ENCODE data around the gene CHD5.
"Not testable (repeated sequence)": the region's sequence is repeated elsewhere in the genome, so short reads cannot be mapped to it uniquely, and the experiment has no call there.

CHD5 gene

GRCh38 chr1:6070450-6070974 lies 109.6 kb downstream of the CHD5 start:
- peaks cover 5% of the 10 kb centered on the region for H3K4me1 Mint-ChIP-seq (ENCODE audit: low read depth)

DNA sequence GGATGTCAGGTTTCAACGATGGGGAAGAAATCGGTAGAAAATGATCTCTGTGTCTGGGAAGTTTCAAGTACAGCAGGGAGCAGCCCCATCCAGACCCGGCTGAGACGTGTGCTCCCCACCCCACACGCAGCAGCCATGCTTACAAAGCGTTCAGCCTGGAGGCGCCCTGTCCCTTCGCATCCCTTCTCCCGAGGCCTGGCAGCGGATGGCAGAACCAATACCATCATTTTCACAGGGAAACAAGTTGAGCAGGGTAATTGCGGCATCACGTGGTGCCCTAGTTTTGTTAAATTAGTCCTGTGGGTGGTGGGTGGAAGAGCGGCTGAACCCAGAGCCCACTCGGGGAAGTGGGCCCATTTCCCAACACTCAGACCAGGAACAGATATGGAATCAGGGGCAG lies 110.5 kb downstream of the CHD5 start:
- Mint-ChIP-seq H3K27me3 (no peaks in the 10 kb centered on the region), H3K9me3 (ENCODE audit: low read depth) (no peaks in the 10 kb centered on the region), H3K27ac (no peak overlapping the region), H3K4me1 (ENCODE audit: low read depth) (peaks cover 5% of the 10 kb centered on the region), H3K4me3 (no peak overlapping the region), H3K36me3 (no peaks in the 10 kb centered on the region)

More at GRCh38 chr1:6070450-6070974, 109.6 kb downstream of the CHD5 start:
- Mint-ChIP-seq H3K27me3 (no peaks in the 10 kb centered on the region), H3K9me3 (ENCODE audit: low read depth) (no peaks in the 10 kb centered on the region), H3K36me3 (no peaks in the 10 kb centered on the region), H3K27ac (no peak overlapping the region), H3K4me3 (no peak overlapping the region)

DNA sequence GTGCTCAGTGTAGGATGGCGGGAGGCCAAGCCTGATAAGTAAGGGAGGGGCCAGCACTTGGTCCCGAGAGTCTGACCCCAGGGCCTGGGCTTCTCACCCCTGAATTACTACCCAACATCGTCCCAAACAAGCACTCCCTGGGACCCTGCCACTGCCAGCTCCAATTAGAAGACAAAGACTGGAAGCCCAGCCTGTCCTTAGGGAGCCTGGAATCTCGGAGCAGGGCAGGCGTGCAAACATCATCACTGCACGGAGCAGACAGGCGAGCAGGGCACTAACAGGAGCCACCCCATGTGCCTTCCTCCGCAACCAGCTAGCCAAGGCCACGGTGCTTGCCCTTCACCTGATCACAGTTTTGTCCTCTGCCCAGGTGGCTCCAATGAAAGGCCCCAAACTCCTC lies 111.2 kb downstream of the CHD5 start:
- Mint-ChIP-seq H3K27me3 (no peaks in the 10 kb centered on the region), H3K4me3 (no peak overlapping the region), H3K36me3 (no peaks in the 10 kb centered on the region), H3K27ac (no peak overlapping the region), H3K4me1 (ENCODE audit: low read depth) (peaks cover 5% of the 10 kb centered on the region), H3K9me3 (ENCODE audit: low read depth) (no peaks in the 10 kb centered on the region)

DNA sequence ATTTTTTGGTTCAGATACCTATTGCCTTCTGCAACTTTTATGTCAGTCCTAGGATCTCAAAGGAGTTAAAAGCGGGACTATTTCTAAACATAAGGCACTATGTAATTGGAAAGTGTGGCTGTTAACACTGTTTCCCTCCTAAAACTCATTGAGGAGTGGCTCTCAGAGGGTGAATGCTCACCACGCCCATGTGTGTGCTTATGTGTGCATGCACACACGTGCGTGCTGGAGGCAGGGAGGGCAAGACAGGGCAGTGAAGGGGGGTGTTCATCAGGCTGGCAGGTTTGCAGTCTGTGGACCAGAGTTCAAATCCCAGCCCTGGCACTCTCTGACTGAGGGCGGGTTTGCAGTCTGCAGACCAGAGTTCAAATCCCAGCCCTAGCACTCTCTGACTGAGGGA lies 112.0 kb downstream of the CHD5 start:
- Mint-ChIP-seq H3K4me3 (no peak overlapping the region), H3K36me3 (no peaks in the 10 kb centered on the region), H3K4me1 (ENCODE audit: low read depth) (peaks cover 5% of the 10 kb centered on the region), H3K9me3 (ENCODE audit: low read depth) (no peaks in the 10 kb centered on the region), H3K27me3 (no peaks in the 10 kb centered on the region), H3K27ac (no peak overlapping the region)

GRCh38 chr1:6066680-6067079 lies 113.4 kb downstream of the CHD5 start:
- no peaks in the 10 kb centered on the region for H3K9me3 Mint-ChIP-seq (ENCODE audit: low read depth)
- H3K4me3 Mint-ChIP-seq, result no peak overlapping the region
- H3K36me3 Mint-ChIP-seq, result no peaks in the 10 kb centered on the region
- peaks cover 10% of the 10 kb centered on the region for H3K4me1 Mint-ChIP-seq (ENCODE audit: low read depth)
- no peaks in the 10 kb centered on the region for H3K27me3 Mint-ChIP-seq
- no peak overlapping the region for H3K27ac Mint-ChIP-seq

DNA sequence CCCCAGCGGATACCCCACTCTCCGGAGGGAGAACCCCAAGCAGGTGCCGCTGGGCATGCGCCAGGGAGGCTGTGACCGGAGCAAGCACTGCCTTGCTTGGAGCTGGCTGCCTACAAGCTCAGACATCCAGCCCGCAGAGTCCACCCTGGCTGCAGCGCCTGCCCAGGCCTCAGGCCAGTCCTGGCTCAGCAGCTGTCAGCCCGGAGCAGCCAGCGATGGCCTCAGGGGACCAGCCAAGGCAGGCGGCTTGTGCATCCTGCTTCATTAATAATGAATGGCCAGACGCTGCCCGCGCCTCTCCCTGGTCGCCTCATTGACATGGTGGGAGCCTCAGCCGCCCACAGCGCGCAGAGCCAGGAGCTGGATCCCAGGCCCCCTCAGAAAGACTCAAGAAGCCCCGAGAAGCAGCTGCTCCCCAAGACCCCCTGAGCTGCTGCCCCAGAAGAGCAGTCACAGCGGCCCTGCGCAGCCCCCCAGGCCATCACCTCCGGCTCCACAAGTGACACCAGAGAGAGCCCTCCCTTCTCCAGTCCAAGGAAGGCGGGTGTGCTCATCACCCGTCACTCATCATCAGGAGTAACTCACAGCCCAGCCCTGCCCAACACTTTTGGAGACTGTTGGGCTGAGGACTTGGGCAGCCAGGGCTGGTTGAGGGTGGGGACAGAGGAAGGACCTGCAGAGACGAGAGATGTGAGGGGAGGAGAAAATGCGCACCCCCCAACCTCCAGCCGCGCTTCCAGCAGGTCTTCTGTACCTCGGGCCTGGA lies 114.8 kb downstream of the CHD5 start:
- Mint-ChIP-seq H3K27me3 (no peaks in the 10 kb centered on the region), H3K9me3 (ENCODE audit: low read depth) (no peaks in the 10 kb centered on the region), H3K4me1 (ENCODE audit: low read depth) (peaks cover 10% of the 10 kb centered on the region), H3K27ac (no peak overlapping the region), H3K4me3 (no peak overlapping the region), H3K36me3 (no peaks in the 10 kb centered on the region)

- not testable (repeated sequence) for H3K4me1 Mint-ChIP-seq (ENCODE audit: low read depth); H3K36me3 Mint-ChIP-seq; H3K9me3 Mint-ChIP-seq (ENCODE audit: low read depth); H3K4me3 Mint-ChIP-seq; H3K27me3 Mint-ChIP-seq; H3K27ac Mint-ChIP-seq
Measured at GRCh38 chr1:6063532-6064053, 116.5 kb downstream of the CHD5 start.

DNA sequence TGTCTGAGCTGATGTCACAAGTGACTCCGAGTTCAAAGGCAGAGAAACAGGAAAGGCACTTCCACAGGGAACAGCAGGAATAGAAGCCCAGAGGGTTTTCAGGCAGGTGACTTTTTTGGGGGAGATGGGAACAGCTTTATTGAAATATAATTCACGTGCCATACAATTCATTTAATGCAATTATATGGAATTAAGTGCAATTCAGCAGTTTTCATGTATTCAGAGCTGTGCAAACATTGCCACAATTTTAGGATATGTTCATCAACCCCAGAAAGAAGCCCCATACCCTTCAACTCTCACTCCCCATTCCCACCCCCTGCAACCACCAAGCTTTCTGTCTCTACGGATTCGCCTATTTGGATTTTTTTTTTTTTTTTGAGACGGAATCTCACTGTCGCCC lies 117.5 kb downstream of the CHD5 start:
- Mint-ChIP-seq H3K36me3 (no peaks in the 10 kb centered on the region), H3K27me3 (no peaks in the 10 kb centered on the region), H3K9me3 (ENCODE audit: low read depth) (no peaks in the 10 kb centered on the region), H3K4me3 (no peak overlapping the region), H3K4me1 (ENCODE audit: low read depth) (peaks cover 7% of the 10 kb centered on the region), H3K27ac (no peak overlapping the region)

GRCh38 chr1:6059866-6060265 lies 120.3 kb downstream of the CHD5 start:
- Mint-ChIP-seq H3K4me3 (no peak overlapping the region), H3K9me3 (ENCODE audit: low read depth) (no peaks in the 10 kb centered on the region), H3K27ac (no peak overlapping the region), H3K36me3 (no peaks in the 10 kb centered on the region), H3K4me1 (ENCODE audit: low read depth) (peaks cover 12% of the 10 kb centered on the region), H3K27me3 (no peaks in the 10 kb centered on the region)

DNA sequence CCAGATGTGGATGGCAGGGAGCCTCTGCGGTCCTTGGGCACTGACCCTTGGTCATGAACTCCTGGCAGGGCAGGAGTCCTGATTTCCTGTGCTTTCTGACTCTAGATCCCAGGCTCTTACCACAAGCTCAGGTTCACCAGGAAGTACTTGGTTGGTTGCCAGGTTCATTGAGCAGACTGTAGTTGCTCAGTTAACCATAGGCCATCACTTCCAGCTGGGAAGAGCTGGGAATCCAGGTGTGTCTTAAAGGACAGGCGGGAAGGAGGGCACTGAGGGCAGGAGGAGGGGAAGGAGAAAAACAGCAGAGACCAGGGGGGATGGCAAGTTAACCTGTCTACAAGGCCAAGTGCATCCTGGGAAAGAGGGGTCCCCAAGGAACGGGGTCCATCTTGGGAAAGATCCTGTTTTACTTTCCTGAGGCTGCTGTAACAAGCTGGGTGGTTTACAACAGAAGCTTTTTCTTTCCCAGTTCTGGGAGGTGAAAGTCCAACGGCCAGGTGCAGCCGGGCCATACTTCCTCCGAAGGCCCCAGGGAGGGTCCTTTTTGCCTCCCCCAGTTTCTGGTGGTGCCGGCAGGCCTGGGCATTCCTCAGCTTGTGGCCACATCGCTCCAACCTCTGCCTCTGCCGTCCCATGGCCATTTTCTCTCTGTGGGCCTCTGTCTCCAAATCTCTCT lies 122.8 kb downstream of the CHD5 start:
- Mint-ChIP-seq H3K9me3 (ENCODE audit: low read depth) (no peaks in the 10 kb centered on the region), H3K27me3 (no peaks in the 10 kb centered on the region), H3K4me3 (no peak overlapping the region), H3K4me1 (ENCODE audit: low read depth) (peaks cover 15% of the 10 kb centered on the region), H3K27ac (peak overlapping the region; percentile 4), H3K36me3 (peaks cover 3% of the 10 kb centered on the region)

DNA sequence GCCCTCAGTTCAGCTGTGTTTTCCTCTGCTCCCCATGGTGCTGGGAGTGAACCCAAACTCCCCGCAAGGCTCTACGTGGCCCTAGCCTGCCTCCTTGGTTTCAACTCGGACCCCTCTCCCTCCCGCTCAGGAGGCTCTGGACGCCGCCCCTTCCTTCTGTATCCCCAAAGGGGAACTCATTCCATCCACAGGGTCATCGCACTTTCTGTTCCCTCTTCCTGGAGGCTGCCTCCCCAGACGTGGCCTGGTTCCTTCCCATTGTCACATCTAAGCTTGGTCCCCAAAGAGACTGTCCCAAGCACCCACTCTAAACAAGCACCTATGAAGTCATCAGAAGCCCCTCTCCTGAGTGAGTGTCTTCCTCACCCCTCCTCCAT lies 123.6 kb downstream of the CHD5 start:
- H3K36me3 Mint-ChIP-seq, result peaks cover 3% of the 10 kb centered on the region
- peaks cover 15% of the 10 kb centered on the region for H3K4me1 Mint-ChIP-seq (ENCODE audit: low read depth)
- H3K9me3 Mint-ChIP-seq (ENCODE audit: low read depth), result no peaks in the 10 kb centered on the region
- peak overlapping the region; percentile 58 for H3K27ac Mint-ChIP-seq
- H3K27me3 Mint-ChIP-seq, result no peaks in the 10 kb centered on the region
- no peak overlapping the region for H3K4me3 Mint-ChIP-seq

DNA sequence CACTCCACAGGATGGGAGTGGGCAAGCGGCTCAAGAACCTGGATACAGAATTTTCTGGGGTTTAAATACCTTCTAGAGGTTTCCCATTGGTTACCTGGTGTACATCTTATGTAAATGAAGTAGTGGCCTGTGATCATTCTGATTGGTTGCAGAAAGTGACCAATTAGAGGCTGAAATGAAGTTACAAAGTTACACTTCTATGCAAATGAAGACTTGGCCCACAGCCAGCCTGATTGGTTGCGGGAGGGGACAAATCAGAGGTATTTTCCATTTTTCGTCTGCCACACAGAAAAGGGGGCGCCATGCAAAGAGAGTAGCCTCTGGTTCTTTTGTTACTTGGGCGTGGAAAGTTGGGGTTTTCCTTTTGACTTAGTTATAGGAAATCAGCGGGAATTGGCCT lies 125.5 kb downstream of the CHD5 start:
- peaks cover 18% of the 10 kb centered on the region for H3K4me1 Mint-ChIP-seq (ENCODE audit: low read depth)
- no peaks in the 10 kb centered on the region for H3K9me3 Mint-ChIP-seq (ENCODE audit: low read depth)
- H3K4me3 Mint-ChIP-seq, result no peak overlapping the region
- peaks cover 3% of the 10 kb centered on the region for H3K36me3 Mint-ChIP-seq
- no peaks in the 10 kb centered on the region for H3K27me3 Mint-ChIP-seq
- H3K27ac Mint-ChIP-seq, result peak overlapping the region; percentile 68

- no peaks in the 10 kb centered on the region for H3K27me3 Mint-ChIP-seq
- no peak overlapping the region for H3K27ac Mint-ChIP-seq
- H3K9me3 Mint-ChIP-seq (ENCODE audit: low read depth), result no peaks in the 10 kb centered on the region
- peaks cover 18% of the 10 kb centered on the region for H3K4me1 Mint-ChIP-seq (ENCODE audit: low read depth)
- H3K36me3 Mint-ChIP-seq, result peaks cover 3% of the 10 kb centered on the region
- no peak overlapping the region for H3K4me3 Mint-ChIP-seq
Measured at GRCh38 chr1:6053206-6053546, 126.9 kb downstream of the CHD5 start.

- H3K9me3 Mint-ChIP-seq (ENCODE audit: low read depth), result no peaks in the 10 kb centered on the region
- H3K36me3 Mint-ChIP-seq, result peaks cover 3% of the 10 kb centered on the region
- no peaks in the 10 kb centered on the region for H3K27me3 Mint-ChIP-seq
- H3K4me1 Mint-ChIP-seq (ENCODE audit: low read depth), result peaks cover 20% of the 10 kb centered on the region
- no peak overlapping the region for H3K4me3 Mint-ChIP-seq
- H3K27ac Mint-ChIP-seq, result no peak overlapping the region
Measured at GRCh38 chr1:6052543-6053205, 127.4 kb downstream of the CHD5 start.

Data from activated naive CD8-positive, alpha-beta T cell (primary cell).